HCT116 (cell line): ENCODE data around the gene ELANE.
A peak's percentile ranks its signal among the peaks of the same experiment; 100 is the strongest.

Source experiments
- CEBPB ChIP-seq: IDR thresholded peaks from 2 replicates; pipeline ENCODE4 v1.6.1; 2012; ENCODE audit warnings: low read depth
- EGR1 ChIP-seq: IDR thresholded peaks from 2 replicates; pipeline ENCODE4 v1.6.1; 2012; ENCODE audit warnings: low read depth
- EZH2 ChIP-seq: fragments of 200-600 bp; sonication (generic); IDR thresholded peaks from 2 replicates; pipeline ENCODE4 v1.6.1; 2017; ENCODE audit warnings: antibody characterized with exemption, mixed run types
- POLR2A ChIP-seq: IDR thresholded peaks from 2 replicates; pipeline ENCODE4 v1.7.0; 2011; ENCODE audit warnings: borderline replicate concordance; ENCODE audit not compliant: insufficient read depth, insufficient read length; ENCODE audit errors: extremely low read depth
- POLR2AphosphoS5 ChIP-seq: IDR thresholded peaks from 2 replicates; pipeline ENCODE4 v1.6.1; 2011; ENCODE audit warnings: mild to moderate bottlenecking, low read depth, low read length, moderate library complexity
- ZFX ChIP-seq: fragments of 450-650 bp; IDR thresholded peaks from 2 replicates; pipeline ENCODE4 v1.6.1; 2017
- TF ChIP-seq, protein P1 (sequence below), 3 experiments: fragments of 200-600 bp in 1 of 3; sonication (generic) in 1 of 3; IDR thresholded peaks in 2 of 3; conservative IDR thresholded peaks in 1 of 3; 2 replicates each; pipeline ENCODE4 v1.5.1; 2012 to 2017; ENCODE audit warnings: low read depth in 2 of 3, low read length in 2 of 3, antibody characterized with exemption in 1 of 3, borderline replicate concordance in 1 of 3, control low read depth in 1 of 3, mild to moderate bottlenecking in 1 of 3, mixed read lengths in 1 of 3, mixed run types in 1 of 3, moderate library complexity in 1 of 3; ENCODE audit not compliant: insufficient read depth in 1 of 3
- TF ChIP-seq, protein P2 (sequence below): IDR thresholded peaks from 2 replicates; pipeline ENCODE4 v1.6.1; 2012; ENCODE audit warnings: low read depth

DNA sequence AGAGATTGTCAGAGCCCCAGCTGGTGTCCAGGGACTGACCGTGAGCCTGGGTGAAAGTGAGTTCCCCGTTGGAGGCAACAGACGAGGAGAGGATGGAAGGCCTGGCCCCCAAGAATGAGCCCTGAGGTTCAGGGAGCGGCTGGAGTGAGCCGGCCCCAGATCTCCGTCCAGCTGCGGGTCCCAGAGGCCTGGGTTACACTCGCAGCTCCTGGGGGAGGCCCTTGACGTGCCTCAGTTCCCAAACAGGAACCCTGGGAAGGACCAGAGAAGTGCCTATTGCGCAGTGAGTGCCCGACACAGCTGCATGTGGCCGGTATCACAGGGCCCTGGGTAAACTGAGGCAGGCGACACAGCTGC, 1.1 kb upstream of the ELANE start:
- TF ChIP-seq POLR2AphosphoS5 (no peak), POLR2A (no peak), CEBPB (no peak), ZFX (0 out of 2 replicates have a peak, but pooled peaks have one; percentile 10), EZH2 (no peak), EGR1 (no peak)
- TF ChIP-seq, protein P1, sequence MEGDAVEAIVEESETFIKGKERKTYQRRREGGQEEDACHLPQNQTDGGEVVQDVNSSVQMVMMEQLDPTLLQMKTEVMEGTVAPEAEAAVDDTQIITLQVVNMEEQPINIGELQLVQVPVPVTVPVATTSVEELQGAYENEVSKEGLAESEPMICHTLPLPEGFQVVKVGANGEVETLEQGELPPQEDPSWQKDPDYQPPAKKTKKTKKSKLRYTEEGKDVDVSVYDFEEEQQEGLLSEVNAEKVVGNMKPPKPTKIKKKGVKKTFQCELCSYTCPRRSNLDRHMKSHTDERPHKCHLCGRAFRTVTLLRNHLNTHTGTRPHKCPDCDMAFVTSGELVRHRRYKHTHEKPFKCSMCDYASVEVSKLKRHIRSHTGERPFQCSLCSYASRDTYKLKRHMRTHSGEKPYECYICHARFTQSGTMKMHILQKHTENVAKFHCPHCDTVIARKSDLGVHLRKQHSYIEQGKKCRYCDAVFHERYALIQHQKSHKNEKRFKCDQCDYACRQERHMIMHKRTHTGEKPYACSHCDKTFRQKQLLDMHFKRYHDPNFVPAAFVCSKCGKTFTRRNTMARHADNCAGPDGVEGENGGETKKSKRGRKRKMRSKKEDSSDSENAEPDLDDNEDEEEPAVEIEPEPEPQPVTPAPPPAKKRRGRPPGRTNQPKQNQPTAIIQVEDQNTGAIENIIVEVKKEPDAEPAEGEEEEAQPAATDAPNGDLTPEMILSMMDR (IDR thresholded peaks at IDR 0.05 in 2 of 3, conservative IDR thresholded peaks at IDR 0.05 in 1 of 3; ENCODE audit: borderline replicate concordance in 1 of 3, insufficient read depth in 1 of 3, low read depth in 2 of 3, low read length in 2 of 3) = no peak
- TF ChIP-seq, protein P2, sequence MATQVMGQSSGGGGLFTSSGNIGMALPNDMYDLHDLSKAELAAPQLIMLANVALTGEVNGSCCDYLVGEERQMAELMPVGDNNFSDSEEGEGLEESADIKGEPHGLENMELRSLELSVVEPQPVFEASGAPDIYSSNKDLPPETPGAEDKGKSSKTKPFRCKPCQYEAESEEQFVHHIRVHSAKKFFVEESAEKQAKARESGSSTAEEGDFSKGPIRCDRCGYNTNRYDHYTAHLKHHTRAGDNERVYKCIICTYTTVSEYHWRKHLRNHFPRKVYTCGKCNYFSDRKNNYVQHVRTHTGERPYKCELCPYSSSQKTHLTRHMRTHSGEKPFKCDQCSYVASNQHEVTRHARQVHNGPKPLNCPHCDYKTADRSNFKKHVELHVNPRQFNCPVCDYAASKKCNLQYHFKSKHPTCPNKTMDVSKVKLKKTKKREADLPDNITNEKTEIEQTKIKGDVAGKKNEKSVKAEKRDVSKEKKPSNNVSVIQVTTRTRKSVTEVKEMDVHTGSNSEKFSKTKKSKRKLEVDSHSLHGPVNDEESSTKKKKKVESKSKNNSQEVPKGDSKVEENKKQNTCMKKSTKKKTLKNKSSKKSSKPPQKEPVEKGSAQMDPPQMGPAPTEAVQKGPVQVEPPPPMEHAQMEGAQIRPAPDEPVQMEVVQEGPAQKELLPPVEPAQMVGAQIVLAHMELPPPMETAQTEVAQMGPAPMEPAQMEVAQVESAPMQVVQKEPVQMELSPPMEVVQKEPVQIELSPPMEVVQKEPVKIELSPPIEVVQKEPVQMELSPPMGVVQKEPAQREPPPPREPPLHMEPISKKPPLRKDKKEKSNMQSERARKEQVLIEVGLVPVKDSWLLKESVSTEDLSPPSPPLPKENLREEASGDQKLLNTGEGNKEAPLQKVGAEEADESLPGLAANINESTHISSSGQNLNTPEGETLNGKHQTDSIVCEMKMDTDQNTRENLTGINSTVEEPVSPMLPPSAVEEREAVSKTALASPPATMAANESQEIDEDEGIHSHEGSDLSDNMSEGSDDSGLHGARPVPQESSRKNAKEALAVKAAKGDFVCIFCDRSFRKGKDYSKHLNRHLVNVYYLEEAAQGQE = no peak
